HG03108 (cell line): ENCODE measurements around the gene PLEKHF1.
"Not testable (repeated sequence)": the region's sequence is repeated elsewhere in the genome, so short reads cannot be mapped to it uniquely, and the experiment has no call there.

ENCODE experiments used
- ATAC-seq: cut with Tn5 transposase; IDR thresholded peaks from one replicate; pipeline ENCODE4 v1.9.1; 2021; ENCODE audit warnings: moderate library complexity; ENCODE audit not compliant: unreplicated experiment

PLEKHF1 gene

DNA sequence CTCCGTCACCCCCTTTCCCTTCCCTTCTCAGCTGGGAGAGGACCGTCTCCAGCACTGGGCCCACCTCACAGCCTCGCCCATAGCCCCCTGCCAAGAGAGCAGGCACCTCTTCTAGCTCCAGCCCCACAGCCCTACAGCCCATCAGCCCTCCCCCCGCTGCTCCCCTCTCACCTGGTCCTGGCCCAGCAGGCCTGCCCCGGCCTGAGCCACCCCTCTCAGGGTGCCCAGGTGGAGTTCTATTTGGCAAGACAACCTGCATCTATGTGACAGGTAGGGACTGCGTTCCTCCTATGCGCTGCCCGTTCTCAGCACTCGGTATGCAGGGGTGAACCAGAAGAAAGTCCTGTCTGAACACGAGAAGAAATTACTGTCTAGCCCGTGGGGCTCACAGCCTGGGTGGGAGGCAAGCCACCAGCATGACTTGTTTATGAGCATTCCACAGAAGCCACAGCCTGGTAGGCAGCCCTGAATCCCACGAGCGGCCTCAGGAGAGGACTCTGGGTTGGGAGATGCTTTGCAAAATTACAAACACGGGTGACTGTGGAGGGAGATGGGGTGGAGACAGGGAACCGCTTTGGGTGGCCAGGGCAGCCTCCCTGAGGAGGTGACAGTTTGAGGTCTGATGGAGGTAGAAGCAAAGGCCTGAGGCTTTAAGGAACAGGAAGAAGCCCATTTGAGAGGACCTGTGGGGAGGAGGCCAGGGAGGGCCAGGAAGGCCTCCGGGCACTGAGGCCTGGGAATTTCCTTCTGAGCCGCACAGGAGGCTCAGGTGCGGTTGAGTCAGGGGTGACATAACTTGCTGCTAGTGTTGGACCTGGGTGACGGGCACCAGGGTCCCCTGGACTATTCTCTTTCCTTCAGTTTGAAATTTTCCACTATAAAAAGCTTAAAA, 1.2 kb upstream of the PLEKHF1 start:
- ATAC-seq: no peak

DNA sequence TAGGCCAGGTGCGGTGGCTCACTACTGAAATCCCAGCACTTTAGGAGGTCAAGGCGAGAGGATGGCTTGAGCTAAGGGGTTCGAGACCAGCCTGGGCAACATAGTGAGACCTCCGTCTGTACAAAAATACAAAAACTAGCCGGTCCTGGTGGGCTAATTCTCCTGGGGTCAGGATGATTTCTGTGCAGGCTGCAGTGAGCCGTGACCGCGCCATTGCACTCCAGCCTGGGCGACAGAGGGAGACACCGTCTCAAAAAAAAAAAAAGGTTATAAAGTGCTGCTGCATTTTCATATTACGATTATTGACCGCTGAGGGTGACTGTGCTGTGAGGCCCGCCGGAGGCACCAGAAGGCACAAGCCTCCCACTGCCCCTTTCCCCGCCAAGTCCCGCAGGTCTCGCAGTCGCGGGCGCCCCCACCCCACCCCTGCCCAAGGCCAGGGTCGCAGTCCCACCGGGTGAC, 477 bp upstream of the PLEKHF1 start:
- no peak for ATAC-seq

- ATAC-seq: no peak
These were observed 741 bp downstream of the PLEKHF1 start for GRCh38 chr19:29665826-29666577.

DNA sequence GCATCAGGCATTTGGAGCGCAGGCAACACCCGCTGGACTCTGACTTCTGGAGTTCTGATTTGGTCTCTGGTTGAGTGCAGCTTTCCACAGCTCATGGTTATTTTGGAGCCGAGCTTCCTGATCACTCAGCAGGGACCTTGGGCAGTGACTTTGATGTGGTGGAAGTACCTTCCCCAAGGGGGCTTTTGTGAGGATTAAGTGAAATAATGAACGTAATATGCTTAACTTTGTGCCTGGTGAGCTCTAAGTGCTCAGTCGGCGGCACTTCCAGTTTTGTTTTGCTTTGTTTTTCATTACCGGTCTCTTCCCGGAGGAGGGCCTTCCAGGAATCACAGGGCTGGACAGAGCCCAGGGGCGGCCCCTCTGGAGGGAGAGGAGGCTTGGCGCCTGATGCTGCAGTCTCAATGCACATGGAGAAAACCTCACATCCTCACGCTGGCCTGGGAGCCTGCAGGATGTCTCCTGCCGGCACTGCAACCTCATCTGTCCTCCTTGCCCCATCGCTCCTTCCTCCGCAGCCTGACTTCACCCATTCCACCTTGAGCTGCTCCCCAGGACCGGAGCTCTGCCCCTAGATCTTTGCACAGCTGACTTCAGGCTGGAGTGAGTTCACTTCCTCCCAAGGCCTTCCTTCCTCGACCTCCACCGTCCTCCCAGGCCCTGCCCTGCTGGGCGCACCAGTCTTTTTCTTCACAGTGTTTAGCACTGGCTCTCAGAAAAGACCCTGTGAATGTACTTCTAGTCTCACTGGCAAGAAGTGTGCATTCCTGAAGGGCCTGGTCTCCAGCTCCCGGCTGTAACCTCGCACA, 1.5 kb downstream of the PLEKHF1 start:
- ATAC-seq: no peak

DNA sequence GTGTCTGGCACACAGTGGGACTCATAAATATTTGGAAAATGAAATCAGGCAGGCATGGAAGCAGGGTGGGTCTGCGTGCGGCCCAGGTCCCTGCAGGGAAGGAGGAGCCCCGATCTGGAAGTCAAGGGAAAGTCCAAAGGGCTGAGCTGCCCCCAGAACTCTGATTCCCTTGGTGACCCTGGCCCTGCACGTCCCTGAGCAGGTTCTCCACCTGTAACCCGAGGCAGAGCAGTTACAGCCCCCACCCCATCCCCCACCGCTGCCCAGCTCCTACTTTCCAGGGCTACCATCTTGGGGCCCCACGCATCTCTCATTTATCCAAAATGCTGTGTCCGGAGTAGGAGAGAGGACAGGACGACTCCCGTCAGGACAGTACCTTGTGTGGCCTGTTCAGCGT, 2.1 kb downstream of the PLEKHF1 start:
- no peak for ATAC-seq

DNA sequence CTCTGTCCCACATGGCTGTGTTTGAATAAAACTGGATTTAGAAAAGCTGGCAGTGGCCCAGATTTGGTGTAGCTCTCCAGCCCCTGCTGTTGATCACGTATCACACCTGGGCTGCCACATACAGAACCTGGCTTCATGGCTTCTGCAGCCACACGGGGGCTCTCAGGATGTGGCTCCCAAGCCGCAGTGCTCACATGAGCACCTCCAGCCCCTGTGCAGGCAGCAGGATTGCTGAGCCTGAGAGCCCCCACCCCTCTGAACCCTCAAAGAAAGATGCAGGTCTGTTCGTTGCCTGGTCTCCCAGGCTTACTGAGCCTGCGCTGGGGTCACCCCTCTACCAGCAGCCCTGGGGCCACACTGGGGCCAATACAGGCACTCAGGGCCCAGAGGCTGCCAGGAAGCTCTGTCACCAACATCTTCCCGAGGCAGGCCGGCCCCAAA, 2.7 kb downstream of the PLEKHF1 start:
- ATAC-seq: no peak

DNA sequence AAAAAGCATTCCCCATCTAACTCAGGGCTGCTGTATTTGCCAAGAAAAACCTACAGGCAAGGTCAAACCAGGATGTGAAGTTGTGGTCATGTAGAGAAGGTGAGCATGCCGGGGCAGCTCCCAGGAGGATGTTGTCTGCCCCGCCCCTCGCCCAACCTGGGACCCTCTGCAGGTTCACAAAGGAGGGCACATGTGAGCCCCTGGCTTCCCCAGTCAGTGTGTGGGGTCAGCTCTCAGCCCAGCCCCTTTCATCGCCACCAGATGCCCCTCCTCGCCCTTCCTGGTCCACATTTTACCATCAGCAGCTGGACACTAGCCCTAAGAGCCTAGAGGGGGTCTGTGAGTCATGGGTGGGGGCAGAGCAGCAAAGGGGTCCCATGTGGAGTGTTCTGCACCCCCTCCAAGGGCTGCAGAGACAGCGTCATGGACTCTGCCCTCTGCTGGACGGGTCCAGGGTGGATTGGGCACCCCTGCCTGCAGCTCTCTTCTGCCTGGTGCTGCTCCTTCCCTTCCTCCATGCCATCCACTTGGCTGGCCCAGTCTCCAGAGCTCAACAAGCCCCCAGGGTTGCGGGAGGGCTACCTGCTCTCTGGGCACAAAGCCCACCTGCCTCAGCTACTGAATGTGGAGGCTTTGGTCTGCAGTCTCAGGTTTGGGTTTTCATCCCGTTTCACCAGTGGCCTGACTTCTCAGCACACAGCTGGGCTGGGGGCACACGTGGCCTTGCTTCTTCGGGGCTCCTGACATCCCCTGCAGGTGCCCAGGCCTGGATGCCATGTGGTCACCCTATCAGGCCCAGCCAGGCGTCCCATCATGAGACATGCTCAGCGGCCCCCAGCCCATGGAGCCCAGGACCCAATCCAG, 3.7 kb downstream of the PLEKHF1 start:
- ATAC-seq: no peak

- no peak for ATAC-seq
These were observed 5.0 kb downstream of the PLEKHF1 start for GRCh38 chr19:29670255-29670654.

- ATAC-seq: not testable (repeated sequence)
These were observed 5.7 kb downstream of the PLEKHF1 start for GRCh38 chr19:29671026-29671392.

- peak; percentile 63 for ATAC-seq
These were observed 6.3 kb downstream of the PLEKHF1 start for GRCh38 chr19:29671393-29672160.

- ATAC-seq: no peak
These were observed 7.2 kb downstream of the PLEKHF1 start for GRCh38 chr19:29672319-29672932.

DNA sequence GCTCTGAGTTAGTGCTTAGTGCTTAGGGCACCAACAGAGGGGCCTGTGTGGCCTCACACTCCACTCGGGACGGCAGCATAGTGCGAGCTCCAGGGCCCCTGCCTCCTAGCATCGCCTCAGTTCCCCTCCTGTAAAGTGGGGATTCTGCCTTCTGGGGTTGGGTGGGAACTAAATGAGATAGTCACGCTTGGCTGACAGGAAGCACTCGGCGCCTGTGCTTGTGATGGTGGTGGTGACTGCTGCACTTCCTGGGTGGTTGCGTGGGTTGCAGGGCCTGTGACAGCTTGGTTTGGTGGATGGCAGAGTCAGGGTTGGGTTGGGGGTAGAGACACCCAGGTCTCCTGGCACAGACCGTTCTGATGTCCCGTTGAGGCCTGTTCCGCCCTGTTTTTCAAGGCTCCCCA, 7.7 kb downstream of the PLEKHF1 start:
- no peak for ATAC-seq

GRCh38 chr19:29673451-29674371, 8.4 kb downstream of the PLEKHF1 start:
- ATAC-seq: no peak

DNA sequence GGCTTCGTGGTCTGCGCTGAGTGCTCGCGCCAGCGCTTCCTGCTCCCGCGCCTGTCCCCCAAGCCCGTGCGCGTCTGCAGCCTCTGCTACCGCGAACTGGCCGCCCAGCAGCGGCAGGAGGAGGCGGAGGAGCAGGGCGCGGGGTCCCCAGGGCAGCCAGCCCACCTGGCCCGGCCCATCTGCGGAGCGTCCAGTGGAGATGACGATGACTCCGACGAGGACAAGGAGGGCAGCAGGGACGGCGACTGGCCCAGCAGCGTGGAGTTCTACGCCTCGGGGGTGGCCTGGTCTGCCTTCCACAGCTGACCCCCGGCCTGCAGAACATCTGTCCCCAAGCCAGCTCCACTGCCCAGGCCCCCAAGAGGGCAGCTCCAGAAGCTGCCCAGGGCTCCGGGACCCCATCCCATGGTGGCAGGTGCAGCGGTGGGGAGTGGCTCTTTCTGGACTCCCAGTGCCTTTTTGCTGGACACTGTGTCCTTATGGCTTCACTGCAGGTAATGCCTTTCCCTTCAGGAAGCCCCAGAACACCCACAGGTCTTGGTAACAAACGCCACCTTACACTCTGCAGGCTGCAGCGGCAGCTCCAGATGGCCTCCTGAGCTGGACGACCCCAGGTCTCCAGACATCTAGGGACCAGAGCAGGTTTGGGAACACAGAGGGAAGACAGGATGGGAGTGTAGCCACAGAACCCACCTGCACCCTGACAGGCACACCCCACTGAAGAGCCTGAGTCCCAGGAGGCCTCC, 9.3 kb downstream of the PLEKHF1 start:
- ATAC-seq: no peak

DNA sequence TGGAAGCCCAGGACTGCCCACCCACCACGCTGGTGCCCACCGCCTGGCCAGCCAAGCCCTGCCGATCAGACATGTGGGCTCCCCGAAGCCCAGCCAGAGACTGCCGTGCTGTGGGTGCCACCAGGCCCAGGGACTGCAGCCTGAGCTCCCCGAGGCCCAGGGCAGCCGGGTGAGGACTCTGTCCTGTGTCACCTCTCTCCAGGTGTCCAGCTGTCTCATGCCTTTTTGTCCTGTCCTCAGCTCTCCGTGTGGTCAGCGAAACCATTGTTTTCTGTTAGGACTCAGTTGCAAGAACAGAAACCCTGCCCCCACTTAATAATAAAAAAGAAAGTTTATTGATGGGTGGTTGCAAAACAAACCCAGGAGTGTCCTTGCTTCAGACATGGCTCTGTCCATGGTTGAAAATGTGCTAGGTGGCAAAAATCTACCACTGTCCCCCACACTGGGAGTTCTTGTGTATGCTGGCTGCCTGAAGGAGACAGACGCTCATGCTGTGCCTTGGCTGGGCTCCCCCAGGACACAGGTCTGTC, 9.9 kb downstream of the PLEKHF1 start:
- no peak for ATAC-seq

- no peak for ATAC-seq
These were observed 10.5 kb downstream of the PLEKHF1 start for GRCh38 chr19:29675650-29676186.

GRCh38 chr19:29676586-29676985, 11.3 kb downstream of the PLEKHF1 start:
- ATAC-seq: no peak
